ENCODE data around the gene MBD3.

MBD3 gene

DNA sequence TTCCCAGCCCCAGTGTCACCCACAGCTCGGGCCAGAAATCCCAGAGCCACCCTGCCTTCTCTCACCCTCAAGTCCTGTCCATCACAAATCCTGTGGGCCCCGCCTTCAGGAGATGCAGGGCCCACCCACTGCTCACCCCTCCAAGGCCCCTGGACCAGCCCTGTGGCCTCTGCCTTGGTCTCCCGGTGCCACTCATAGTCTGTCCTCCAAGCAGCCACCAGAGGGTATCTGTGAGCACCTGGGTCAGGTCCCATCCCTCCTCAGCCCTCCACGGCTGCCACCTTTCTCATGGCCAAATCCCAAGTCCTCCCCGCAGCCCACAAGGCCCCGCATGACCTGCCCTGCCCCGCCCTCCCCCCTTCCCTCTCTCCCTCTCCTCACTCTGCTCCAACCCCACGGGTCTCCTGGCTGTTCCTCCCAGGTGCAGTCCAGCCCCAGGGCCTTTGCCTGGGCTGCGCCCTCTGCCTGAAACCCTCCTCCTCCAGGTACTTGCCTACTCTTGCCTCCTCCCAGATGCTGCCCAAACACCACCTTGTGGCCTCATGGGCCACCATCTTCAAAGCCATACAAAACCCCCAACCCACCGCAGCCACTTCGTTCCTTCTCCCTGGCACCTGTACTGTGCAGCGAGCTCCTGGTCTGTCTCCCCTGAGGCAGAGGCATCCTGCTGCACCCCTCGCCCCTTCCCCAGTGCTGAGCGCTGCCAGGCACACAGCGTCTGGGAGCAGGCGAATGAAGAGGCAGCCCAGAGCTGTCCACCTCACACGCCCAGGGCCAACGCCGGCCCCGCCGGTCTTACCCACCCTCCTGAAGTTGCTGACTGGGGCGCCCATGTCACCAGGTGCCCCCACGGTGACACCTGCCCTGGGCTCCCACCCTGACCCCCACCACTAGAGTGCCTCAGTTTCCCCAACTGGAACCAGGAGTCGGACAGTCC, 25.8 kb upstream of the MBD3 start:
- TF ChIP-seq, protein P1, sequence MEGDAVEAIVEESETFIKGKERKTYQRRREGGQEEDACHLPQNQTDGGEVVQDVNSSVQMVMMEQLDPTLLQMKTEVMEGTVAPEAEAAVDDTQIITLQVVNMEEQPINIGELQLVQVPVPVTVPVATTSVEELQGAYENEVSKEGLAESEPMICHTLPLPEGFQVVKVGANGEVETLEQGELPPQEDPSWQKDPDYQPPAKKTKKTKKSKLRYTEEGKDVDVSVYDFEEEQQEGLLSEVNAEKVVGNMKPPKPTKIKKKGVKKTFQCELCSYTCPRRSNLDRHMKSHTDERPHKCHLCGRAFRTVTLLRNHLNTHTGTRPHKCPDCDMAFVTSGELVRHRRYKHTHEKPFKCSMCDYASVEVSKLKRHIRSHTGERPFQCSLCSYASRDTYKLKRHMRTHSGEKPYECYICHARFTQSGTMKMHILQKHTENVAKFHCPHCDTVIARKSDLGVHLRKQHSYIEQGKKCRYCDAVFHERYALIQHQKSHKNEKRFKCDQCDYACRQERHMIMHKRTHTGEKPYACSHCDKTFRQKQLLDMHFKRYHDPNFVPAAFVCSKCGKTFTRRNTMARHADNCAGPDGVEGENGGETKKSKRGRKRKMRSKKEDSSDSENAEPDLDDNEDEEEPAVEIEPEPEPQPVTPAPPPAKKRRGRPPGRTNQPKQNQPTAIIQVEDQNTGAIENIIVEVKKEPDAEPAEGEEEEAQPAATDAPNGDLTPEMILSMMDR (IDR thresholded peaks at IDR 0.05): peak; percentile 46

DNA sequence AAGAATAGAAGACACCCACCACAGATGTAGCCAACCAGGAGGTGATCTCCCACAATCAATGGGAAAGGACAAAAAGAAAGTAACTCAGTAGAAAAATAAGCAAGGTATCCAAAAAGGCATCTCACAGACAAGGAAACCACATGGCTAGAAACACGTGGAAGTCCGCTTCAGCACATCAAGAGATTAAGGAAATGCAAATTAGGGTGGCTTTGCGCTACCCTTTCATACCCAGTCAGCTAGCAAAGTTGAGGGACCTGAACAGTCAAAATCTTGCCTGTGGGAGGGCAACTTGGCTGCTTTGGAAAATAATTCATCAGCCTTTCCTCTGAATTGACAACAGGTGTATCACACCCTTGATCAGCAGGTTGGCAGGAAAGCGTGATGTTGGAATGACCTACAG, 24.2 kb upstream of the MBD3 start:
- TF ChIP-seq, protein P1 (IDR thresholded peaks at IDR 0.05): no peak

DNA sequence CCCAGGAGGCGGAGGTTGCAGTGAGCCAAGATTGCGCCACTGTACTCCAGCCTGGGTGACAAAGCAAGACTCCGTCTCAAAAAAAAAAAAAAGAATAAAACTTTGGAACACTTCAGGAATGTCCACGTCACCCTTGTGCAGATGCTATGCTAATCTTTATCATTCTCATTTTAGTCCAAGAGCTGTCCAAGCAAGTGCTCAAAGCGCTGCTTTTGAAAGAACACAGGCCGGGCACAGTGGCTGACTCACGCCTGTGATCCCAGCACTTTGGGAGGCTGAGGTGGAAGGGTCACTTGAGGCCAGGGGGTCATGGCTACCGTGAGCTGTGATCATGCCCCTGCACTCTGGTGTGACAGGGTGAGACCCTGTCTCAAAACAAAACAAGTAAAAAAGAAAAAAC, 23.7 kb upstream of the MBD3 start:
- TF ChIP-seq, protein P1 (IDR thresholded peaks at IDR 0.05): no peak

DNA sequence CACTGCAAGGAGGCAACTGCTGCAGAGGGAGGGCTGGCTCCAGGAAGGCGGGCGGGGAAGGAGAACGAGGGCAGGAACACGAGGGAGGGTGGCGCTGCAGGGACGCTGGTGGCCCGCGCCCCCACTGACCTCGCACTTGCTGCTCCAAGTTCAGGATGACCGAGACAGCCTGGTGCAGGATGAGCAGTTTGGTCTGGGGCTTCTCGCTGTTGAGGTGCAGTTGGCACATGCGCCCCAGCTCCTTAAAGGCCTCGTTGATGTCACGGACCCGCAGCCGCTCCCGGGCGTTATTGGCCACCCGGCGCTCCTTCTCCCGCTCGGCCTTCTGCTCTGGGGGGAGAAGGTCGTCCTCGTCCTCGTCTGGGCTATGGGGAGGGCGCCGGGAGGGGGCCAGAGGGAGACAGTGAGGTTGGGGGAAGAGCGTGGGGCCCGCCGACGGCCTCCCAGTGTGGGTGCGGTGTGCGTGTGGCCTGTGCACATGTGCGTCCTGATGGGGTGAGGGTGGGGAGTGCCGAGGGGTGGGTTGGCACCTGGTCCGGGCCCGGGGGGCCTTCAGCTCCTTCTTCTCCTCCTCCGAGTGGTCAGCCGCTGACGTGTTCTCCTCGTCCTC, 22.6 kb upstream of the MBD3 start:
- TF ChIP-seq, protein P1 (IDR thresholded peaks at IDR 0.05): no peak

DNA sequence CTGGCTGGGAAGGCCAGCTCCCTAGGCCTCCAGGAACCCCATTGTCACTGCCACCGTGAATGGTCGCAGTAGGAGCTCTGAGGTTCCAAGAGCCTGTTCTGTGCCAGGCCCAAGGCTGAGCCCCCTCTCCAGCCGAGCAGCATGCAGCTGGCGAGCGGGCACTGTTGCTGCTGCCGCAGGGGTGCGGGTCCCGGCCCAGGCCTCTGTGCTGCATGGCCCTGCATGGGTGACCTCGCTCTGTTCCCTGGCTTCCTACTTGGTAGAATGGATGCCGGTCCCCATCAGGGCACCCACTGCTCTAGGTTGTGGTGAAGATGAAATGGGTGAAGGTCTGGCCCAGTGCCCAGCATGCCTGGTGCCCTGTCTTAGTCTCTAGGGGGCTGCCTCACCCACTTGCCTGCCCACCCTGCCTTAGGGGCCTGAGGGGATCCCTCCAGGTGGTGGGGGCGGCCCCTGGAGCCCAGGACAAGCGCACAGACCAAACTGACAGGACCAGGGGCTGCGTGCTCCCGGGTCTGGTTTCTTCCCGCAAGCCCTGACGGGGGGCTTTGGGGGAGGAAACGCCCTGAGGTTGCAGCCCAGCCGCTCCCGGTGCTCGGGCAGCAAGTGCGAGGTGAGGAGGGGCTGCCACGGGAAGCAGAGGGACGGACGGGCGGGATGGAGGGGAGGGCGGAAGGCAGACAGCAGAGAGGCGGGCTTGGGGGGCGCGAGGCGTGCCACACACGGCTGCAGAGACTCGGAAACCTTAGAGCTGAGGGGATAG, 21.3 kb upstream of the MBD3 start:
- TF ChIP-seq, protein P1 (IDR thresholded peaks at IDR 0.05): no peak

DNA sequence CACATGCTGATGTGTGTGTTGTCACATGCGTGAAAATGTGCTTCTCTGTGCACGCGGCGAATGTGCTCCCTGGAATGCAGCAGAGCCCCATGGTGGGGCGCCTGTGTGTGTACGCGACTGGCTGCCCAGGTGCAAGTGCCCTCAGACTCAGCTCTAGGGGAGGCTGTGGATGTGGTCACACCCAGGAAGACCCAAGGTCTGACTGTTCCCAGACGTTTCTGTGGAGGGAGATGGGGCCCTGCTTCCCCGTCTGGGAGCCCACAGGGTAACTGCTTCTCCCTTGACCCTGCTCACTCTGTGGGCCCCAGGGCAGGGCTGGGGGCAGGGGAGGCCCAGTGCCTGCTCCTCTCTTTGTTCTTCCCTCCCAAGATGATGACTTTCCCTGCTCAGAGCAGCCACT, 20.5 kb upstream of the MBD3 start:
- TF ChIP-seq, protein P1 (IDR thresholded peaks at IDR 0.05): no peak
